Upper lobe of left lung (tissue), 4 donors: ENCODE measurements around the gene TMEM42.

Experiments used
- CTCF ChIP-seq, 6 experiments: fragments of 450-650 bp in 4 of 6; fragments of 200-600 bp in 2 of 6; sonication (generic) in 2 of 6; IDR thresholded peaks; one replicate each; pipeline ENCODE4 v1.5.1; 2016 to 2019; ENCODE audit warnings: antibody characterized with exemption in 6 of 6
- POLR2A ChIP-seq, 4 donors: fragments of 450-650 bp; IDR thresholded peaks; one replicate each; pipeline ENCODE4 v1.5.1; 2016 to 2017; ENCODE audit warnings: antibody characterized with exemption in 4 of 4, mild to moderate bottlenecking in 2 of 4

GRCh38 chr3:44825264-44825925 is 36.3 kb upstream of the TMEM42 start:
- no peak for TF ChIP-seq POLR2A (IDR thresholded peaks at IDR 0.05)
- no peak for TF ChIP-seq CTCF (IDR thresholded peaks at IDR 0.05)
